Measurements from ENCODE around the gene STAT1. TPM values are rescaled to one million over a fixed set of nuclear protein-coding genes. Genes with fewer than 3 reads are reported as not detected.

The STAT1 gene
- total and polyA plus RNA-seq, 9 of the 15 experiments (the other 6 are each of a cell fraction or from before 2014, with no cell fraction given) = 8.7 to 34.4 (median 26.8) TPM

GRCh38 chr2:191018643-191019119, 4.7 kb upstream of the STAT1 start:
- H3K9ac ChIP-seq (ENCODE audit: insufficient read depth in 1 of 2, low read depth in 2 of 2, low read length in 2 of 2) = no peak overlapping the region
- no peak overlapping the region for H3K4me3 ChIP-seq
- TF ChIP-seq SETDB1 (IDR thresholded peaks at IDR 0.05; ENCODE audit: low read length) (no peak), KDM1A (IDR thresholded peaks at IDR 0.05) (peak; percentile 60 to 64; a peak in 3 of 4 replicates)
- H3K4me1 ChIP-seq (replicated peaks in 1 of 2; ENCODE audit: control insufficient read depth in 2 of 2, insufficient read depth in 2 of 2, low read length in 2 of 2) = peaks cover 7 to 27% of the 10 kb centered on the region in 2 experiments; a peak in 4 of 5 replicates
- intact Hi-C loops (cut with micrococcal nuclease) (no loop called here), in situ Hi-C loops (cut with MboI) (no loop called here)
- no peaks in the 10 kb centered on the region for H4K20me1 ChIP-seq (replicated peaks; ENCODE audit: control insufficient read depth, insufficient read depth, low read length)
- POLR2A ChIA-PET = no interaction called here
- H3K9me1 ChIP-seq (ENCODE audit: control insufficient read depth, insufficient read depth, low read length) = no peaks in the 10 kb centered on the region
- no peak for ATAC-seq
- no peaks in the 10 kb centered on the region for H3K27me3 ChIP-seq (ENCODE audit: control insufficient read depth in 2 of 2, insufficient read depth in 2 of 2, low read length in 2 of 2)
- no peak overlapping the region for H3K27ac ChIP-seq (ENCODE audit: extremely low read depth, low read depth, low read length)
- no peaks in the 10 kb centered on the region for H3K36me3 ChIP-seq (ENCODE audit: control insufficient read depth, insufficient read depth, low read length)
- H2AFZ ChIP-seq (ENCODE audit: low read depth, low read length) = peak overlapping the region; percentile 66
- WGBS (ENCODE audit: insufficient coverage, low coverage, missing lambda C conversion rate) = 33% methylated on average over 2 of the region's 3 CpGs
- no peak for DNase-seq (ENCODE audit: extremely low read depth in 1 of 4, low spot score in 3 of 4)
- H3K79me2 ChIP-seq (ENCODE audit: control insufficient read depth, insufficient read depth, low read length) = peaks cover 20% of the 10 kb centered on the region
- no TSS peak for BruUV-seq (replicated peaks)
- no peak for FAIRE-seq
- no peaks in the 10 kb centered on the region for H3K9me3 ChIP-seq (replicated peaks; ENCODE audit: control insufficient read depth, insufficient read depth, low read depth, low read length)
- CTCF ChIA-PET (ENCODE audit: low intra/inter-chr PET ratio) = no interaction called here
- no peak overlapping the region for H3K4me2 ChIP-seq (ENCODE audit: insufficient read depth, low read length)

- Histone ChIP-seq H3K4me1 (replicated peaks in 1 of 2; ENCODE audit: control insufficient read depth in 2 of 2, insufficient read depth in 2 of 2, low read length in 2 of 2) (peaks cover 8 to 24% of the 10 kb centered on the region in 2 experiments; a peak in 4 of 5 replicates), H3K9me3 (replicated peaks; ENCODE audit: control insufficient read depth, insufficient read depth, low read depth, low read length) (no peaks in the 10 kb centered on the region), H4K20me1 (replicated peaks; ENCODE audit: control insufficient read depth, insufficient read depth, low read length) (no peaks in the 10 kb centered on the region), H3K9ac (ENCODE audit: insufficient read depth in 1 of 2, low read depth in 2 of 2, low read length in 2 of 2) (no peak overlapping the region), H3K27me3 (ENCODE audit: control insufficient read depth in 2 of 2, insufficient read depth in 2 of 2, low read length in 2 of 2) (no peaks in the 10 kb centered on the region), H2AFZ (ENCODE audit: low read depth, low read length) (peak overlapping the region; percentile 66), H3K27ac (ENCODE audit: extremely low read depth, low read depth, low read length) (no peak overlapping the region), H3K9me1 (ENCODE audit: control insufficient read depth, insufficient read depth, low read length) (no peaks in the 10 kb centered on the region), H3K4me3 (no peak overlapping the region), H3K36me3 (ENCODE audit: control insufficient read depth, insufficient read depth, low read length) (no peaks in the 10 kb centered on the region), H3K79me2 (ENCODE audit: control insufficient read depth, insufficient read depth, low read length) (peaks cover 26% of the 10 kb centered on the region), H3K4me2 (ENCODE audit: insufficient read depth, low read length) (no peak overlapping the region)
- FAIRE-seq (no peak), DNase-seq (ENCODE audit: extremely low read depth in 1 of 4, low spot score in 3 of 4) (no peak), ATAC-seq (no peak)
- BruUV-seq (replicated peaks) = no TSS peak
- ChIA-PET POLR2A (no interaction called here), CTCF (ENCODE audit: low intra/inter-chr PET ratio) (no interaction called here)
- intact Hi-C loops (cut with micrococcal nuclease) (no loop called here), in situ Hi-C loops (cut with MboI) (no loop called here)
- 65% methylated on average over 1 of the region's 1 CpG for WGBS (ENCODE audit: insufficient coverage, low coverage, missing lambda C conversion rate)
- no peak for TF ChIP-seq SAFB (IDR thresholded peaks at IDR 0.05; ENCODE audit: borderline replicate concordance, low read depth, low read length)
- TF ChIP-seq NR4A1 (CRISPR knock-in tag; IDR thresholded peaks at IDR 0.05) = no peak
- TF ChIP-seq NR4A1 (tag; IDR thresholded peaks at IDR 0.05) = no peak
- TF ChIP-seq ETS2 (tag; IDR thresholded peaks at IDR 0.05; ENCODE audit: borderline replicate concordance, poor library complexity, severe bottlenecking) = no peak
- no peak for TF ChIP-seq RNF2 (IDR thresholded peaks at IDR 0.05)
- no peak for TF ChIP-seq XRCC4 (IDR thresholded peaks at IDR 0.05; ENCODE audit: extremely low read depth, insufficient read depth, insufficient read length)
- TF ChIP-seq SMARCA4 (IDR thresholded peaks at IDR 0.05) = no peak
- no peak for TF ChIP-seq NR2F6 (CRISPR knock-in tag; IDR thresholded peaks at IDR 0.05)
- no peak for TF ChIP-seq MAFK (IDR thresholded peaks at IDR 0.05; ENCODE audit: low read length)
- no peak for TF ChIP-seq ELF1 (tag; IDR thresholded peaks at IDR 0.05)
- TF ChIP-seq HNRNPUL1 (IDR thresholded peaks at IDR 0.05; ENCODE audit: low read length) = no peak
- TF ChIP-seq TEAD4 (IDR thresholded peaks at IDR 0.05; ENCODE audit: low read length) = no peak
- no peak for TF ChIP-seq TEAD4 (CRISPR knock-in tag; IDR thresholded peaks at IDR 0.05; ENCODE audit: borderline replicate concordance)
These were observed 4.1 kb upstream of the STAT1 start for GRCh38 chr2:191018048-191018447.

Data from K562 (cell line).